K562 (cell line): Measurements from ENCODE around the gene RSAD1. TPM values are rescaled to one million over a fixed set of nuclear protein-coding genes. Genes with fewer than 3 reads are reported as not detected.

Experiments
- ATAC-seq: fragments of 200-7000 bp; cut with Tn5 transposase; 3 replicates; pipeline ENCODE4 v1.9.1; 2020; ENCODE audit warnings: moderate library complexity
- BruUV-seq: library from RNA; stranded (reverse); fragments of 400-500 nt; replicated peaks from 2 replicates; lab custom pipeline; 2021; lab: Mats Ljungman, UMichigan
- CTCF ChIA-PET: fragments of 300-600 bp; formaldehyde crosslinking; extraction: SDS; loops from one replicate; lab custom pipeline; 2021; ENCODE audit warnings: low intra/inter-chr PET ratio; lab: Yijun Ruan, JAX
- POLR2A ChIA-PET: fragments of 300-600, 350-650 bp; sonication (Branson Sonifier 250); formaldehyde crosslinking; extraction: SDS; loops from one replicate; lab custom pipeline; 2021; ENCODE audit warnings: antibody characterized with exemption, inconsistent platforms; lab: Yijun Ruan, JAX
- DNase-seq, 4 experiments: peaks; one replicate each; pipeline versions ENCODE4 v3.0.0 to v3.0.0-alpha.2; 2011 to 2018; ENCODE audit warnings: low spot score in 3 of 4, mixed read lengths in 3 of 4; ENCODE audit errors: extremely low read depth in 1 of 4
- FAIRE-seq: peaks from 2 replicates; lab custom pipeline; 2011; peaks lifted over from hg19 to GRCh38; lab: Jason Lieb, UNC
- H2AFZ ChIP-seq: 2 replicates; pipeline ENCODE4 v1.6.0; 2011; ENCODE audit warnings: low read depth, low read length, control low read depth, inconsistent platforms
- H3K27ac ChIP-seq: fragments of 200-600 bp; 3 replicates; pipeline ENCODE4 v1.8.0; 2011; ENCODE audit warnings: low read depth, mild to moderate bottlenecking, control low read depth, inconsistent platforms, low read length, moderate library complexity, mixed read lengths; ENCODE audit errors: extremely low read depth
- H3K27me3 ChIP-seq, 2 experiments: fragments of 300-600 bp in 1 of 2; 2 replicates in 1 of 2; 3 replicates in 1 of 2; pipeline versions ENCODE4 v1.6.0 to v1.8.0; 2011; ENCODE audit warnings: inconsistent platforms in 2 of 2, low read length in 2 of 2, mild to moderate bottlenecking in 1 of 2, mixed read lengths in 1 of 2, moderate library complexity in 1 of 2; ENCODE audit not compliant: control insufficient read depth in 2 of 2, insufficient read depth in 2 of 2
- H3K36me3 ChIP-seq: fragments of 300-600 bp; 3 replicates; pipeline ENCODE4 v1.8.0; 2011; ENCODE audit warnings: mild to moderate bottlenecking, low read length, inconsistent platforms; ENCODE audit not compliant: control insufficient read depth, insufficient read depth
- H3K4me1 ChIP-seq, 2 experiments: fragments of 200-600 bp in 1 of 2; replicated peaks in 1 of 2; 2 replicates in 1 of 2; 3 replicates in 1 of 2; pipeline versions ENCODE4 v1.5.1 to v1.8.0; 2011; ENCODE audit warnings: inconsistent platforms in 2 of 2, low read length in 2 of 2, mild to moderate bottlenecking in 1 of 2, mixed read lengths in 1 of 2, moderate library complexity in 1 of 2; ENCODE audit not compliant: control insufficient read depth in 2 of 2, insufficient read depth in 2 of 2
- H3K4me2 ChIP-seq: 2 replicates; pipeline ENCODE4 v1.6.1; 2011; ENCODE audit warnings: low read length, control low read depth, inconsistent platforms, mixed read lengths; ENCODE audit not compliant: insufficient read depth
- H3K4me3 ChIP-seq: fragments of 200-600 bp; sonication (generic), shearing (Covaris generic); 2 replicates; pipeline ENCODE4 v1.5.1; 2016; ENCODE audit warnings: control low read depth, inconsistent platforms
- H3K79me2 ChIP-seq: fragments of 200-600 bp; 3 replicates; pipeline ENCODE4 v1.8.0; 2011; ENCODE audit warnings: low read length, inconsistent platforms; ENCODE audit not compliant: control insufficient read depth, insufficient read depth
- H3K9ac ChIP-seq, 2 experiments: 2 replicates each; pipeline versions ENCODE4 v1.6.0 to v1.6.1; 2011; ENCODE audit warnings: low read depth in 2 of 2, low read length in 2 of 2, control low read depth in 1 of 2, inconsistent platforms in 1 of 2, mild to moderate bottlenecking in 1 of 2, mixed read lengths in 1 of 2; ENCODE audit not compliant: insufficient read depth in 1 of 2
- H3K9me1 ChIP-seq: one replicate; pipeline ENCODE4 v1.6.0; 2011; ENCODE audit warnings: inconsistent platforms, mild to moderate bottlenecking, low read length, moderate library complexity; ENCODE audit not compliant: control insufficient read depth, insufficient read depth
- H3K9me3 ChIP-seq: replicated peaks from 2 replicates; pipeline ENCODE4 v1.5.1; 2011; ENCODE audit warnings: low read depth, low read length, inconsistent platforms; ENCODE audit not compliant: control insufficient read depth, insufficient read depth
- H4K20me1 ChIP-seq: replicated peaks from 2 replicates; pipeline ENCODE4 v1.6.1; 2011; ENCODE audit warnings: low read length, inconsistent platforms, mixed read lengths; ENCODE audit not compliant: control insufficient read depth, insufficient read depth
- BCL6 ChIP-seq: fragments of 250-450 bp; sonication (Bioruptor Pico); IDR thresholded peaks from 2 replicates; pipeline ENCODE4 v1.4.0; 2020
- HMG20B ChIP-seq: fragments of 250-450 bp; sonication (Bioruptor Pico); IDR thresholded peaks from 2 replicates; pipeline ENCODE4 v1.5.0; 2021; ENCODE audit warnings: mild to moderate bottlenecking
- KLF6 ChIP-seq: fragments of 250-450 bp; sonication (Bioruptor Pico); IDR thresholded peaks from 2 replicates; pipeline ENCODE4 v1.4.0; 2020; ENCODE audit warnings: mild to moderate bottlenecking, moderate library complexity, borderline replicate concordance
- RBM25 ChIP-seq: fragments of 200-400 bp; formaldehyde crosslinking; IDR thresholded peaks from 2 replicates; pipeline ENCODE4 v1.6.1; 2018; ENCODE audit warnings: low read length, low read depth, moderate library complexity; ENCODE audit not compliant: severe bottlenecking
- THRB ChIP-seq: fragments of 450-650 bp; formaldehyde crosslinking; conservative IDR thresholded peaks from 2 replicates; pipeline ENCODE4 v1.4.0; 2022; ENCODE audit warnings: mild to moderate bottlenecking, missing genetic modification characterization
- ZNF165 ChIP-seq: fragments of 250-450 bp; sonication (Bioruptor Pico); IDR thresholded peaks from 2 replicates; pipeline ENCODE4 v1.4.0; 2020; ENCODE audit warnings: borderline replicate concordance
- ZNF174 ChIP-seq: fragments of 250-450 bp; sonication (Bioruptor Pico); IDR thresholded peaks from 2 replicates; pipeline ENCODE4 v1.4.0; 2020; ENCODE audit warnings: mild to moderate bottlenecking
- WGBS: fragments of 100-300 bp; shearing (Covaris generic); methylation state at CpG from one replicate; pipeline ENCODE4 v1.1.6; 2016; ENCODE audit warnings: low coverage, mixed read lengths; ENCODE audit not compliant: insufficient coverage; ENCODE audit errors: missing lambda C conversion rate; 5-methylcytosine and 5-hydroxymethylcytosine counted together
- in situ Hi-C: fragments of 300-500 bp; cut with MboI; formaldehyde crosslinking; loops from 4 replicates; pipeline ENCODE4 v1.15.0; 2018; ENCODE audit warnings: inconsistent platforms, mixed read lengths
- intact Hi-C: fragments of 100-400 bp; cut with micrococcal nuclease; formaldehyde crosslinking; loops from 2 replicates; pipeline ENCODE4 v1.14.2; 2022
- polyA plus RNA-seq, 8 experiments: library from polyadenylated mRNA; depleted of rRNA in 4 of 8; stranded (reverse) in 5 of 8; unstranded in 3 of 8; fragments of >200 nt; fragmentation: Nextera tagmentation in 2 of 8; fragmentation: Illumina TruSeq in 1 of 8; extraction: Ambion mirVana in 2 of 8; extraction: Trizol in 1 of 8; gene quantifications; 2 replicates each; pipeline versions ENCODE4 v1.2.1 to v1.2.3, GENCODE V29; 2011 to 2014; ENCODE audit warnings: inconsistent platforms in 1 of 8, missing spikeins in 1 of 8
- total RNA-seq, 7 experiments: library from RNA; depleted of rRNA in 6 of 7; stranded (reverse); fragments of >200 nt in 6 of 7; fragmentation: Illumina TruSeq in 2 of 7; extraction: Trizol in 2 of 7; gene quantifications; 2 replicates each; pipeline versions ENCODE4 v1.2.1 to v1.2.3, GENCODE V29; 2011 to 2021; ENCODE audit warnings: low replicate concordance in 1 of 7
- TF ChIP-seq, protein P1 (sequence below): fragments of 450-650 bp; IDR thresholded peaks from 2 replicates; pipeline ENCODE4 v1.7.1; 2018; ENCODE audit warnings: mild to moderate bottlenecking, low read depth; ENCODE audit not compliant: partially characterized antibody
- TF ChIP-seq, protein P2 (sequence below): fragments of 250-450 bp; sonication (Bioruptor Pico); IDR thresholded peaks from 2 replicates; pipeline ENCODE4 v1.4.0; 2020; ENCODE audit warnings: borderline replicate concordance

RSAD1 gene
- total and polyA plus RNA-seq, 9 of the 15 experiments (the other 6 are each of a cell fraction or from before 2014, with no cell fraction given): 4.5 to 42.5 (median 26.8) TPM

- H3K4me1 ChIP-seq: peaks cover 0 to 23% of the 10 kb centered on the region in 2 experiments; a peak in 2 of 5 replicates
- intact Hi-C loops: no loop called here
- FAIRE-seq (no peak), DNase-seq (no peak), ATAC-seq (no peak)
- H3K9me1 ChIP-seq: no peaks in the 10 kb centered on the region
- H4K20me1 ChIP-seq: peaks cover 15% of the 10 kb centered on the region
- WGBS: 12% methylated on average over 8 of the region's 9 CpGs
- H2AFZ ChIP-seq: no peak overlapping the region
- ChIA-PET POLR2A (interaction anchor here (0.6 kb wide), 1 partner anchor 253 kb away, joined by 3 read pairs; no protein-coding TSS in a partner anchor), CTCF (no interaction called here)
- no peaks in the 10 kb centered on the region for H3K36me3 ChIP-seq
- TF ChIP-seq HMG20B (CRISPR knock-in tag) (no peak), THRB (CRISPR knock-in tag) (no peak), KLF6 (CRISPR knock-in tag) (no peak), ZNF174 (CRISPR knock-in tag) (no peak), RBM25 (no peak), ZNF165 (no peak), BCL6 (no peak)
- TF ChIP-seq, protein P1, sequence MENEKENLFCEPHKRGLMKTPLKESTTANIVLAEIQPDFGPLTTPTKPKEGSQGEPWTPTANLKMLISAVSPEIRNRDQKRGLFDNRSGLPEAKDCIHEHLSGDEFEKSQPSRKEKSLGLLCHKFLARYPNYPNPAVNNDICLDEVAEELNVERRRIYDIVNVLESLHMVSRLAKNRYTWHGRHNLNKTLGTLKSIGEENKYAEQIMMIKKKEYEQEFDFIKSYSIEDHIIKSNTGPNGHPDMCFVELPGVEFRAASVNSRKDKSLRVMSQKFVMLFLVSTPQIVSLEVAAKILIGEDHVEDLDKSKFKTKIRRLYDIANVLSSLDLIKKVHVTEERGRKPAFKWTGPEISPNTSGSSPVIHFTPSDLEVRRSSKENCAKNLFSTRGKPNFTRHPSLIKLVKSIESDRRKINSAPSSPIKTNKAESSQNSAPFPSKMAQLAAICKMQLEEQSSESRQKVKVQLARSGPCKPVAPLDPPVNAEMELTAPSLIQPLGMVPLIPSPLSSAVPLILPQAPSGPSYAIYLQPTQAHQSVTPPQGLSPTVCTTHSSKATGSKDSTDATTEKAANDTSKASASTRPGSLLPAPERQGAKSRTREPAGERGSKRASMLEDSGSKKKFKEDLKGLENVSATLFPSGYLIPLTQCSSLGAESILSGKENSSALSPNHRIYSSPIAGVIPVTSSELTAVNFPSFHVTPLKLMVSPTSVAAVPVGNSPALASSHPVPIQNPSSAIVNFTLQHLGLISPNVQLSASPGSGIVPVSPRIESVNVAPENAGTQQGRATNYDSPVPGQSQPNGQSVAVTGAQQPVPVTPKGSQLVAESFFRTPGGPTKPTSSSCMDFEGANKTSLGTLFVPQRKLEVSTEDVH: no peak
- TF ChIP-seq, protein P2, sequence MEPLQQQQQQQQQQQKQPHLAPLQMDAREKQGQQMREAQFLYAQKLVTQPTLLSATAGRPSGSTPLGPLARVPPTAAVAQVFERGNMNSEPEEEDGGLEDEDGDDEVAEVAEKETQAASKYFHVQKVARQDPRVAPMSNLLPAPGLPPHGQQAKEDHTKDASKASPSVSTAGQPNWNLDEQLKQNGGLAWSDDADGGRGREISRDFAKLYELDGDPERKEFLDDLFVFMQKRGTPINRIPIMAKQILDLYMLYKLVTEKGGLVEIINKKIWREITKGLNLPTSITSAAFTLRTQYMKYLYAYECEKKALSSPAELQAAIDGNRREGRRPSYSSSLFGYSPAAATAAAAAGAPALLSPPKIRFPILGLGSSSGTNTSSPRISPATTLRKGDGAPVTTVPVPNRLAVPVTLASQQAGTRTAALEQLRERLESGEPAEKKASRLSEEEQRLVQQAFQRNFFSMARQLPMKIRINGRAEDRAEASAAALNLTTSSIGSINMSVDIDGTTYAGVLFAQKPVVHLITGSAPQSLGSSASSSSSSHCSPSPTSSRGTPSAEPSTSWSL (CRISPR knock-in tag): no peak
- H3K27me3 ChIP-seq: peaks cover 21 to 84% of the 10 kb centered on the region in 2 experiments; a peak in 4 of 5 replicates
- no peak overlapping the region for H3K4me2 ChIP-seq
- H3K9me3 ChIP-seq: no peaks in the 10 kb centered on the region
- in situ Hi-C loops: no loop called here
- BruUV-seq: no TSS peak
- no peak overlapping the region for H3K9ac ChIP-seq
- H3K79me2 ChIP-seq: no peaks in the 10 kb centered on the region
- no peak overlapping the region for H3K4me3 ChIP-seq
- H3K27ac ChIP-seq: no peak overlapping the region
These were observed 12.1 kb upstream of the RSAD1 start for GRCh38 chr17:50466371-50467113.
